HG03039 (cell line): ENCODE data around the gene TXNDC11.

ENCODE experiments used
- ATAC-seq: cut with Tn5 transposase; IDR thresholded peaks from one replicate; pipeline ENCODE4 v1.9.1; 2021; ENCODE audit warnings: mild to moderate bottlenecking, moderate library complexity; ENCODE audit not compliant: unreplicated experiment

TXNDC11 gene

DNA sequence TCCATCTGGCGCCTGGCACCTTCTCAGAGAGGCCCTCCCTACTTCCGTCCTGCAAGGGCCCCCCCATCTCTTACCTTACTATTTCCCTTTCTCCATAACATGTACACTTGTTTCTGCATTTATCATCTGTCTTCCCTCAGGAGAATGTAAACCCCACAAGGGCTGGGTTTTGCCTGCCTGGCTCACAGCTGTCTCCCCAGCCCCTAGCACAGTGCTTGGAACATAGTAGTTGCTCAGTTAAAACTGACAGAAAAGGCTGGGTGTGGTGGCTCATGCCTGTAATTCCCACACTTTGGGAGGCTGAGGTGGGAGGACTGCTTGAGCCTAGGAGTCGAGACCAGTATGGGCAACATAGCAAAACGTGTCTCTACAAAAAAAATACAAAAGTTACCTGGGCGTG, 80.1 kb downstream of the TXNDC11 start:
- ATAC-seq = no peak

DNA sequence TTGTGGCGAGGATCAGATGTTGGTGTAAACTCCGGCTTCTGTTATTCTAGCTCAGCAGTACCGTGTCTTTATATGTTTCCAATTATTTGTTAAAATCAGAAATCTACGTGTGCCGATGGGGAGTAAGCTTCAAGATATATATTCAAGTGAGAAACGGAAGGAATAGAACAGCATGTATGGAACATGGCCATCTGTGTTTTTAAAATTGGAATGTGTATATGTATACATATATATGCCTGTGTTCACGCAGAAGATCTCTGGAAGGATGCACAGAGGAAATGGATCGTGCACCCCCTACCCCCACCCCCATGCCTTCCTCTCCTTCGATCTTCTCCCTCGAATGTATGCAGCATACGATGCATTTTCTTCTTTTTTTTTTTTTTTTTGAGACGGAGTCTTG, 82.1 kb downstream of the TXNDC11 start:
- ATAC-seq = no peak

- ATAC-seq = no peak
These were observed 83.6 kb downstream of the TXNDC11 start for GRCh38 chr16:11658896-11659708.

DNA sequence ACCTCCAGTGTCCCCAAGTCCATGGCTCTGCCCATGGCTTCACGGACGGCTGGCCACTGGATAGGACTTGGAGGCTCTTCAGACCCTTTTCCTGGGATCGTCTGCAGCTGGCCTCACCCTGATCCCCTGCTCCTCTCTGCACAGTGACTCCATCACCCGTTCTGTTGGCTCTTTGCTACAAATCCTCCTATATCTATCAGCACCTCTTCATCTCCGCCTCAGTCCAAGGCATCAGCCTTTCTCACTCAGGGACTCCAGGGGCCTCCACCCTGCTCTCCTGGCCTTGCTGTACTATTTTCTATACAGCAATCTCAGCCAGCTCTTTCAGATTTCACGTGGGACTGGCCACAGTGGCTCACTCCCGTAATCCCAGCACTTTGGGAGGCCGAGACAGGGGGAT, 85.1 kb downstream of the TXNDC11 start:
- ATAC-seq = no peak

- no peak for ATAC-seq
These were observed 87.0 kb downstream of the TXNDC11 start for GRCh38 chr16:11655655-11656054.

DNA sequence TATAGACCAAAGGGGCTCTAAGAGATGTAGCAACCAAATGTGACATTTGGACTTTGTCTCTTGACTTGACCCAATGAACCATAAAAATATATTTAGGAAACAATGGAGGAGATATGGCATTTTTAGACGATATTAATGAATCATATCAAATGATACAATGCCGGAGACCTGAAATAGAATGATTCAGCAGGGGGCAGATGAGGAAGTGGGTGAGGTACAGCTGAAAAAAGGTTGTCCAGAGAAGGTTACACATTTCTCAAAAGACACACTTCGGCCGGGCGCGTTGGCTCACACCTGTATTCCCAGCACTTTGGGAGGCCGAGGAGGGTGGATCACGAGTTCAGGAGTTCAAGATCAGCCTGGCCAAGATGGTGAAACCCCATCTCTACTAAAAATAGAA, 90.9 kb downstream of the TXNDC11 start:
- no peak for ATAC-seq

- ATAC-seq = no peak
These were observed 91.7 kb downstream of the TXNDC11 start for GRCh38 chr16:11650641-11651591.

DNA sequence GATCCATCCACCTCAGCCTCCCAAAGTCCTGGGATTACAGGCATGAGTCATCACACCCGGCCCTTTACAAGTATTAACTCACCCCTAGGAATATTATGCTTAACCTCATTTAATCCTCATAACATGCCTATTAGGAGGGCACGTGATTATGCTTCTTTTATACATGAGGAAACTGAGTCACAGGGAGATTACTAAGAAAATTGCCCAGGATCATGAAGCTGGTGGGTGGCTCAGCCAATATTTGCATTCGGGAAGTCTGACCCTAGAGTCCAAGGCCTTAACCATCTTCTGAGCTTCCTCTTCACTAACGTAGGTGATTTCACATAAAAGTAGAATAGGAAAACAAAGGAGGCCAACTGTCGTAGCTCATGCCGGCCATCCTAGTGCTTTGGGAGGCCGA, 93.4 kb downstream of the TXNDC11 start:
- no peak for ATAC-seq

GRCh38 chr16:11642765-11643116, 99.9 kb downstream of the TXNDC11 start:
- ATAC-seq = no peak

GRCh38 chr16:11640987-11641817, 101.5 kb downstream of the TXNDC11 start:
- ATAC-seq = no peak

GRCh38 chr16:11639925-11640899, 102.4 kb downstream of the TXNDC11 start:
- no peak for ATAC-seq

- ATAC-seq = no peak
These were observed 103.6 kb downstream of the TXNDC11 start for GRCh38 chr16:11639008-11639562.

DNA sequence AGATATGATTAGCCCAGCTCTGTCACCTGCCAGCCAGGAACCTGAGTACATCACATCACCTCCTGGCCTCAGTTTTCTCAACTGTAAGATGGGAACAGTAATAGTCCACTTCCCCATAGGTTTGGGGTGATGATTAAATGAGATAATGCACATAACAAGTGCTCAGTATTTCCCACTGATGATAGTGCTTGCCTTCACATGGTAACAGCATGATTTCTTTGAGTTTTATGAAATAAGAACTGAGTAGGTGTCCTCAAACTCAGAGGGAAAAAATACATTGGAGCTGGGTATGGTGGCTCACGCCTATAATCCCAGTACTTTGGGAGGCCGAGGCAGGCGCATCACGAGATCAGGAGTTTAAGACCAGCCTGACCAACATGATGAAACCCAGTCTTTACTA, 104.5 kb downstream of the TXNDC11 start:
- no peak for ATAC-seq

DNA sequence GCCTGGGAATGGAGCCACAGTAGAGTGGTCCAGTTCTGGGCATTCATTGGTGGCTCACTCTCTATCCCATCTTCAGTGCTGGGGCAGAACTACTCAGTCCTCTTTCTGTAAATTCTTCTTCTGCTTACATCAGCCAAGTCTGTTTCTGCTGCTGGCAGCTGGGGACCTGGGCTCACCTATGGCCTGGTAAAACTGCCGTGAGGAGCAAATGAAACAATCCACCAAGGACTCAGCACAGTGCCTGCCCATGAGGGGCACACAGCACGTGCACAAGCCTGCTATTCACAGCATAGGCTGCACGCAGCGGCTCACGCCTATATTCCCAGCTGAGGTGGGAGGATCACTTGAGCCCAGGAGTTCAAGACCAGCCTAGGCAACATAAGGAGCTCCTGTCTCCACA, 105.3 kb downstream of the TXNDC11 start:
- ATAC-seq = no peak

DNA sequence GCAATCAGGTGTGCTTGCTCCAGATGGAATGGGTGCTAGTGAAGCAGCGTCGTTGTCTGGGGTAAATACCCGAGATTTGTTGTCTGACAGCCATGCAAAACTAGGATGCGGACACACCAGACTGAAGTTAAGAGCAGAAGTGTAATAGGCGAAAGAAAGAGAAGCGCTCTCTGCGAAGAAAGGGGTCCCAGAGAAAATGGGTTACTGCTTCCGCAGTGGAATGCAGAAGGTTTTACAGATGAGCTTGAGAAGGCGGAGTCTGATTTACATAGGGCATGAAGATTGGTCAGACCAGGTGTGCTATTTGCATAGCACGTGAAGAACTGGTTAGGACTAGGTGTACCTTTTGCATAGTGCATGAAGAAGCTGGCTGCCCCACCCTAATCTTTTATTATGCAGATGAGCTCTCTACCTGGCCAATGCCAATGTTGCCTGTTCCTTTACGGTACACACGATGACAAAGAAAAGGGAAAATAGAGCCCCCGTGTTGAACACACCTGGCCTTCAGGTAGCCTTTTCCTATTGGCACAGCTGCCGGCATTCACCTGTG, 106.4 kb downstream of the TXNDC11 start:
- no peak for ATAC-seq

DNA sequence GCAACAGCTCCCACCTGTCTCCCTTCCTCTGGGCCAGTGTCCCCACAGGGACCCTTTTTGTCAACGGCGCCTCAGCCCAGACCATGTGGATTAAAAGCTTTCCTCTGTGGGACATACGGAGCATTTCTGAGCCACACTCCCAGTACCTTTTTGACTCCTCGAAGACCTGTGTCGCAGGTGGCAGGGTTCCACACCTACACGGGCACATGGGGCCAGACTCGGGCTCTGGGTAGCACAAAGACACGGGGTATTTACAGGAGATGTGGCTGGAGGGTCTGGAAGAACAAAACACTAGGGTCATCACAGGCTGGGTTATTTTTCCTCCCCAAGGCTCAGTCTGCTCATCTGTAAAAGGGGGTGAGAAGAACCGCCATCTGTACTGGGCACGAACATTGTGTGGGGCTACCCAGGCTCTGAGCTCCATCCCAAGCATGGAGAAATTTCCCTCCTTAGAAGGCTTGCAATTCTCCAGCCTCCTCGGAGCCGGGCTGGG, 106.9 kb downstream of the TXNDC11 start:
- no peak for ATAC-seq

DNA sequence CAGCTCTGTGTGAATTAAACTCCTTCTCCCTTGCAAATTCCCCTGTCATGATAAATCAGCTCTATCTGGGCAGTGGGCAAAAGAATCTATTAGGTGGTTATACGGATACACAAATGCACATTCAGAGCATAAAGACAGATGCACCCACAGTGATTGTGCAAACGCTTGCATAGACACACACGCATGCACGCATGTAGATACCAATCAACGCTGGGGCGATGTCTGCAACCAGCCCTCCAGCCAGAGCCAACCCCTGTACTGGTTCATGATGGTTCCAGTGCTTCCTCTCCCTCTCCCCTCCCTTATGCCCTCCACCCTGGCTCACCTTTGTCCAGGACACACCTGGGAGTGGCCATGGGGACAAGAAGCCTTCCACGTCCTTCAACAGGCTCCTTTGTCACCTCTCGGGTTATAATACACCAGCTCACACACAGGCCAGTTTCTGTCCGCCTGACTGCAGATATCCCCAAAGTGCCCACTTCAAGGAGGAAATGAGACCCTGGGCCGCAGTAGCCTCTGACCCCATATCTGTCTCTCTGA, 107.5 kb downstream of the TXNDC11 start:
- ATAC-seq = no peak

- no peak for ATAC-seq
These were observed 108.3 kb downstream of the TXNDC11 start for GRCh38 chr16:11634312-11634711.

DNA sequence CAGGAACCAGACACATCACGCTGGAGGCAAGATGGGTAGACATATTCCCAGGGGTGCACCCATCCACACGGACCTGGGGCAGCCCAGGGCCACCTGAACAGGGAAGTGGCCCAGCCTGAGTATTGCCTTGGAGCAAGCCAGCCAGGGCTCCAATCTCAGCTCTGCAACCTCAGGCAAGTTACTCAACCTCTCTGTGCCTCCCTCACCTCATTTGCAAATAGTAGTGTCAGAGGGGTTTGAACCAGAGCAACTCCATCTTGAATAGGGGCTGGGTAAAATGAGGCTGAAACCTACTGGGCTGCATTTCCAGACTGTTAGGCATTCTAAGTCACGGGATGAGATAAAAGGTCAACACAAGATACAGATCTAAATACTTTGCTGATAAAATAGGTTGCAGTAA, 109.5 kb downstream of the TXNDC11 start:
- ATAC-seq = no peak
